ENCODE data around the gene CFAP70. TPM values are rescaled to one million over a fixed set of nuclear protein-coding genes. Genes with fewer than 3 reads are reported as not detected.

The CFAP70 gene
- polyA plus RNA-seq, 4 donors: 10.0 to 29.8 (median 16.4) TPM

- DNase-seq (ENCODE audit: low read depth in 4 of 4, low spot score in 2 of 4): no peak
These were observed 139.3 kb downstream of the CFAP70 start for GRCh38 chr10:73219384-73219783.

GRCh38 chr10:73218431-73219191, 140.1 kb downstream of the CFAP70 start:
- no peak for DNase-seq (ENCODE audit: low read depth in 4 of 4, low spot score in 2 of 4)

DNA sequence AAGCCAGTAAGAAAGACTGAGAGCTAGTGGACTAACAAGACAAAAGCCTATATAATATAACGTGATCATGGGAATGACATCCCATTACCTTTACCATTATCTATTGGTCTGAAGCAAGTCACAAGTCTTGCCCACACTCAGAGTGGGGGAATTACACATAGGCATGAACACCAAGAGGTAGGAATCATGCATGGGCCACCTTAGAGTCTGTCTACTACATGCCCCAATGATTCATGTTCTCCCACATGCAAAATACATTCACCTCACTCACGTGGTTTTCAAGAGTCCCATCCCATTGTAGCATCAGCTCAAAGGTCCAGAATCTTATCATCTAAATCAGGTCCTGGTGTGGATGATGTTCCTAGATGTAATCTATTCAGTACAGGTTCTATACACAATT, 141.0 kb downstream of the CFAP70 start:
- DNase-seq (ENCODE audit: low read depth in 4 of 4, low spot score in 2 of 4): no peak

- DNase-seq (ENCODE audit: low read depth in 4 of 4, low spot score in 2 of 4): no peak
These were observed 142.9 kb downstream of the CFAP70 start for GRCh38 chr10:73215749-73216148.

DNA sequence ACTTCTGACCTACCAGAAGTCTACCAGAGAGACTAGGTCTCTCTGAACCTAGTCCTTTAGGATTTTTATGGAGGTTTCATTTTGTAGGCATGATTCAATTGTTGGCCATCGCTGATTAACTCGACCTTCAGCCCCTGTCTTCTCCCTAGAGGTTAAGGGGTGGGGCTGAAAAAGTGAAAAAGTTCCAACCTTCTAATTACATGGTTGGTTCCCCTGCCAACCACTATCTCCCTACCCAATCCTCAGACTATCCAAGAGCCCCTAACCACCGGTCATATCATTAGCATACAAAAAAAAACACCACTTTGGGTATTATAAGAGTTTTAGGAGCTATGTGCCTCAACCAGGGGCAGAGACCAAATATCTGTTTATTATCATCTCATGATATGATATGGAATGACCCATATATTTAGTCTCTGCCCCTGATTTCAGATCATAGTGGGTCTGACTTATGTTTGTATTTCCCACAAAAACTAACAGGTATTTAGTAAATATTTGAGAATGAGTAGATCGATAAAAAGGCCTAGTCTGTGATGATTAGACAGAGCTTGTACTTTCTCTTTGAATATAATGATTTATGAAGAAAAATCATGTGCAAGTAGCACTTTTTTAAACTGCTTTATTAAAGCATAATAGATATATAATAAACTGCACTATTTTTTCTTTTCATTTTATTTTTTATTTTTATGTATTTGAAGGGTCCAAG, 147.4 kb downstream of the CFAP70 start:
- DNase-seq (ENCODE audit: low read depth in 4 of 4, low spot score in 2 of 4): no peak

- DNase-seq (ENCODE audit: low read depth in 4 of 4, low spot score in 2 of 4): no peak
These were observed 148.1 kb downstream of the CFAP70 start for GRCh38 chr10:73210395-73211105.

GRCh38 chr10:73209705-73210104, 149.0 kb downstream of the CFAP70 start:
- no peak for DNase-seq (ENCODE audit: low read depth in 4 of 4, low spot score in 2 of 4)

- DNase-seq (ENCODE audit: low read depth in 4 of 4, low spot score in 2 of 4): no peak
These were observed 150.8 kb downstream of the CFAP70 start for GRCh38 chr10:73207883-73208282.

GRCh38 chr10:73206385-73206784, 152.3 kb downstream of the CFAP70 start:
- no peak for DNase-seq (ENCODE audit: low read depth in 4 of 4, low spot score in 2 of 4)

GRCh38 chr10:73205890-73206289, 152.8 kb downstream of the CFAP70 start:
- DNase-seq (ENCODE audit: low read depth in 4 of 4, low spot score in 2 of 4): no peak

- no peak for DNase-seq (ENCODE audit: low read depth in 4 of 4, low spot score in 2 of 4)
These were observed 153.6 kb downstream of the CFAP70 start for GRCh38 chr10:73205081-73205480.

Other genes with a start within 250 kb of the CFAP70 start
- 10 to 100 TPM in 1 of 4 donors, 1 to 10 TPM in 3; 4.1 to 10.1 (median 6.1) TPM for gene NUDT13, start 248.4 kb downstream of the CFAP70 start, polyA plus RNA-seq (ENCODE audit: insufficient read length in 4 of 4)
- 10 to 100 TPM; 33.6 to 40.9 (median 37.7) TPM for gene ECD, start 190.9 kb downstream of the CFAP70 start, polyA plus RNA-seq (ENCODE audit: insufficient read length in 4 of 4)
- 10 to 100 TPM; 33.4 to 56.7 (median 46.6) TPM for gene FAM149B1, start 190.7 kb downstream of the CFAP70 start, polyA plus RNA-seq (ENCODE audit: insufficient read length in 4 of 4)
- 10 to 100 TPM; 27.8 to 39.3 (median 35.0) TPM for gene DNAJC9, start 111.6 kb downstream of the CFAP70 start, polyA plus RNA-seq (ENCODE audit: insufficient read length in 4 of 4)
- gene MRPS16, start 106.2 kb downstream of the CFAP70 start, polyA plus RNA-seq (ENCODE audit: insufficient read length in 4 of 4): 10 to 100 TPM; 77.4 to 96.8 (median 86.0) TPM
- gene ANXA7, start 55.2 kb upstream of the CFAP70 start, polyA plus RNA-seq (ENCODE audit: insufficient read length in 4 of 4): 10 to 100 TPM; 81.2 to 99.3 (median 88.2) TPM
- gene MSS51, start 74.7 kb upstream of the CFAP70 start, polyA plus RNA-seq (ENCODE audit: insufficient read length in 4 of 4): 1 to 10 TPM; 1.2 to 6.3 (median 3.2) TPM
- 10 to 100 TPM; 60.2 to 72.0 (median 66.9) TPM for gene PPP3CB, start 137.2 kb upstream of the CFAP70 start, polyA plus RNA-seq (ENCODE audit: insufficient read length in 4 of 4)
- gene USP54, start 232.5 kb upstream of the CFAP70 start, polyA plus RNA-seq (ENCODE audit: insufficient read length in 4 of 4): 10 to 100 TPM; 26.6 to 44.7 (median 40.2) TPM

Data from left renal cortex interstitium (tissue), 4 donors.